GM08714 (cell line): Measurements from ENCODE around the gene PAX5.

Experiments
- H3K4me3 ChIP-seq: fragments of 200-500 bp; sonication (Bioruptor generic); 2 replicates; pipeline ENCODE4 v1.5.1; 2014; ENCODE audit warnings: mild to moderate bottlenecking, low read length, inconsistent platforms
- ZNF274 ChIP-seq: IDR thresholded peaks from 2 replicates; pipeline ENCODE4 v1.6.1; 2012; ENCODE audit warnings: mild to moderate bottlenecking, low read depth, low read length

Gene PAX5

DNA sequence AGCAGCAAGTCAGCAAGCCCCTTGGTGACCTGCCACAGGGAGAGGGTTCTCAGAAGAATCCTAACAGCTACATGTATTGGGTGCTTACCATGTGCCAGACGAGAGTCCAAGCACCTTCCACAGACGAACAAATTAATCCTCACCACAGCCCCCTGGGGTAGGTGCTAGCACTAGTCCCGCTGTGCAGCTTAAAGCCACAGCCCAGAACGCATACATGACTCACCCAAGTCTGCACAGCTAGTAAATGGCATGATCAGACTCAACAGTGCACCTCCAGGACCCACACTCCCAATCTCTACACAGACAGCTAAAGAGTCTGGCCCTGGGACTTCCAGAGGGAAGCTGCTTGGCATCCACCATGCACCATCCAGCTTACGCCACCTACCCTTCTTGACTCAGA, 111.5 kb downstream of the PAX5 start:
- TF ChIP-seq ZNF274: no peak
- no peak overlapping the region for H3K4me3 ChIP-seq

DNA sequence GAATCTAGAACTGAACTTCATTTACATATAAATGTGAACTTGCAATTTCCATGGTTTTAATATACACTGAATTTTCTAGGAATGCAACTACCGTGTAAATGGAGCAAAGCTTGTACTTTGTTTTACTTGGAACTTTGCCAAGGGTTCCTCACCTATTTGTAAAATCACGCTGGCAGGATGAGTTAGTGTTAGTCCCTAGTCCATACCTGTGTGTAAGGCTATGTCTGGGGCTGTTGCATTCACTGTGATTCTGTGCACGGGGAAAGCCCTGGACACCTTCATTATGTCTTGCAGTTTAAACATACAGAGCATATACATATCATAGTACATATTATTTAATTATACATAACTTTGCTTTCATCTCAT, 119.9 kb downstream of the PAX5 start:
- no peak overlapping the region for H3K4me3 ChIP-seq
- TF ChIP-seq ZNF274: no peak

DNA sequence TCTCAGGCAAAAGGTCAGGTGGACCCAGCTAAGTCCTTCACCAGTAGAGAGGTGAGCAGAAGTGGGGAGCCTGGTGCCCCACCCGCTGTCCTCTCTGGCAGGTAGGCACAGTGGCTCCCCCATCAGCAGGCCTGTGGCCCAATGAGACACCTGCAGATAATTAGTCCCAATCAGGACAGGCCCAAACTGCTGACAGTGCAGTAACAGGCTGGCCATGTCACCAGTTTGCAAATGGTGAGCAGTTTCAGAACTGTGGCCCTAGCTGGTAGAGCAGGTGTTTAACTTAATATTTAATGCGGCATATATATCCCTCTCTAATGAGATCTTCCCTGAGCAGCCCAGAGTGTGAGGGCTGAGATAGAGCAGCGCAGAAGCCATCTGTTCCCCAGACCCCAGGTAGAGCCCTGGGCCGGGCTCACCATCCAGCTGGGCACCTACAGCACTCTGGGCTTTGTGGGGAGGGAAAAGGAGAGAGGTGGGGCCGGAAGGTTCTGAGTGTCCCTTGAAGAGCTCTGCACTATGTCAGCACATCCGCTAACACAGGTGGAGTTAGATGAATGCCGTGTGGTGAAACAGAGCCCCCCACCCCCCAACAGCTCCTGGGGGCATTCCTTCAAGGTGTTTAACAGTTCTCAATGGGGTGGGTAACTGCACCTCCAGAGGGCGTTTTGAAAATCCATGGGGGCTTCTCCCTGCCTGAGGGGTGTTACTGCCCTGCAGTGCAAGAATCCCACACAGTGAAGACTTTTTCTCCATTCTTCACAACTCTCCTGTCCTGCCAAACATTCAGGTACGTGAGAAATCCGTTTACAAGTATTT, 120.5 kb downstream of the PAX5 start:
- no peak for TF ChIP-seq ZNF274

DNA sequence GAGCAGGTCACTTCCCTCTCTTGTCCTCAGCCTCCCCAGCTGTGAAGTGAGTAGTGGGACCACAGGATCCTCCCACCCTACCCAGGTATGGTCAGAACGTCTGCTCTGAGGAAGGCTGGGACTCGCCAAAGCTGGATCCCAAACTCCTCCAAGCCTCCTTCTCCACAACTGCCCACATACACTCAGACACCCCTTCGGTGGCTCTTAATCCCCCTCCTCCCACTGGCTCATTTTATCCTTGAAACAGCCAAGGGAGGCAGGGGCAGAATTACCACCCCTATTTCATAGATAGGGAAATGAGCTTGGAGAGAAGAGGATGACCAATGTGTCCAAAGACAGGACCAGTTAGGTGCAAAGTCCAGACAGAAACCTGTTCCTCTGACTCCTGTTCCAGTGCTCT, 121.4 kb downstream of the PAX5 start:
- no peak for TF ChIP-seq ZNF274
- H3K4me3 ChIP-seq: no peak overlapping the region

More for the DNA sequence above, 120.5 kb downstream of the PAX5 start:
- H3K4me3 ChIP-seq: no peak overlapping the region

DNA sequence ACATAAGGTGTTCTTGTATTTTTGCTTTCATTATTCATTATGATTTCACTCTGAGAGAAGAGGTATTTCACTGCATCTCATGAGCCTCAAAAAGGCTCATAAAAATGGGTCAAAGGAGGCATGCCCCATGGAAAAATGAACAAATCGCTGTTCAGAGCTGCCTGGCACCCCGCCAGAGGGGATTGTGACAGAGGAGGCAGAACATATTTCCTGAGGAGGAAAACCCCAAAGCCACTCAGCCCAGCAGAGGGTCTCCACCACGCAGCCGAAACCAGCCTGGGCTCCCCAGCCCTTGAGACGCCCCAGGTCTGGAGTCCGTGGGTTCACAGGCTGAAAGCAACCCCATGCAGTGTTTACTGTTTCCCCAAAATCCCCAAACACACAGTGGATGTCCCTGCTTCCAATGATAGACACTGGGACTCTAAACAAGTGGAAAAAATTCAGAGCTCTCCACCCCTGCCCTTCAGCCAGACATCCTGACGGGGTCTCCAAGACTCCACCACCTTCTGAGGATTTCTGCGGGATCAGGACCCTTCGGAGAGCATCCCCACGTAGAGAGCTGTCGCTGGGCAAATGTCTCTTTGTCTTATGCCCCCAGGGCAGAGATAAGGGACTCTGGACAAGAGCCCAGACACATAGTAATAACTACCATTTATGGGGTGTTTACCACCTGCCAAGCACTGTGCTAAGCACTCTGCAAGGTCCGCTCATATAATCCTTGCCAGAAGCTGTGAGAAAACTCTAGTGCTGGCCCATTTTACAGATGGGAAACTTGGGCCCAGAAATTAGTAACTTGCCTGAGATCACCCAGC, 122.3 kb downstream of the PAX5 start:
- TF ChIP-seq ZNF274: no peak
- H3K4me3 ChIP-seq: no peak overlapping the region

DNA sequence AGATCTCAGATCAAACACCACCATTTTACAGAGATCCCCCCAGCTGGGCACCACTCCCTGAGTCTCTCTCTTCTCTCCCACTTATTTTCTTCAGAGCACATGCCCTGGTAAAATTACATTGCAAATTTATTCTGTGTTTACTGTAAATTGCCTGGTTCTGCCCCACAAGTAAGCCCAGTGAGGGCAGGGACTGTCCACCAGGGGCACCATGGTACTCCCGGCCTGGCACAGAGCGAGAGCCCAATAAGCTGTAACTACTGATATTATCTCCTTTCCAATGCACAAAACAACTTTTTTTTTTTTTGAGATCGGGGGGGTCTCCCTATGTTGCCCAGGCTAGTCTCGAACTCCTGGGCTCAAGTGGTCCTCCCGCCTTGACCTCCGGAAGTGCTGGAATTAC, 123.0 kb downstream of the PAX5 start:
- H3K4me3 ChIP-seq: no peak overlapping the region
- TF ChIP-seq ZNF274: no peak

DNA sequence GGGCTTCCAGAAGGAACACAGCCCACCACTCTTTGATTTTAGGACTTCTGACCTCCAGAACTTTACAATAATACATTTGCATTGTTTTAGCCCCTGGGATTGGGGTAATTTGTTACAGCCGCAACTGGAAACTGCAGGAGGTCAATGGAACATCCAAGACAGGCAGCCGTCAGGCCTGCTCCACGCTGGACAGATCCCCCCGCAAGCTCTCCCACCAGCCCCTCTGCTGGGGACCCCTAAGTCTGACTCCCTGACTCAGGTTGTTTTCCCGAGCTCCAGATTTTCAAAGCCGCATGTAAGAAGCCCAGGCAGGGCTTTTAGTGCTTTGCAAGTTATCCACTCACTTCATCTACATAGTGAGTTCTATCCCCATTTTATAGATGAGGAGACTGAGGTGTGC, 127.6 kb downstream of the PAX5 start:
- no peak overlapping the region for H3K4me3 ChIP-seq
- no peak for TF ChIP-seq ZNF274

DNA sequence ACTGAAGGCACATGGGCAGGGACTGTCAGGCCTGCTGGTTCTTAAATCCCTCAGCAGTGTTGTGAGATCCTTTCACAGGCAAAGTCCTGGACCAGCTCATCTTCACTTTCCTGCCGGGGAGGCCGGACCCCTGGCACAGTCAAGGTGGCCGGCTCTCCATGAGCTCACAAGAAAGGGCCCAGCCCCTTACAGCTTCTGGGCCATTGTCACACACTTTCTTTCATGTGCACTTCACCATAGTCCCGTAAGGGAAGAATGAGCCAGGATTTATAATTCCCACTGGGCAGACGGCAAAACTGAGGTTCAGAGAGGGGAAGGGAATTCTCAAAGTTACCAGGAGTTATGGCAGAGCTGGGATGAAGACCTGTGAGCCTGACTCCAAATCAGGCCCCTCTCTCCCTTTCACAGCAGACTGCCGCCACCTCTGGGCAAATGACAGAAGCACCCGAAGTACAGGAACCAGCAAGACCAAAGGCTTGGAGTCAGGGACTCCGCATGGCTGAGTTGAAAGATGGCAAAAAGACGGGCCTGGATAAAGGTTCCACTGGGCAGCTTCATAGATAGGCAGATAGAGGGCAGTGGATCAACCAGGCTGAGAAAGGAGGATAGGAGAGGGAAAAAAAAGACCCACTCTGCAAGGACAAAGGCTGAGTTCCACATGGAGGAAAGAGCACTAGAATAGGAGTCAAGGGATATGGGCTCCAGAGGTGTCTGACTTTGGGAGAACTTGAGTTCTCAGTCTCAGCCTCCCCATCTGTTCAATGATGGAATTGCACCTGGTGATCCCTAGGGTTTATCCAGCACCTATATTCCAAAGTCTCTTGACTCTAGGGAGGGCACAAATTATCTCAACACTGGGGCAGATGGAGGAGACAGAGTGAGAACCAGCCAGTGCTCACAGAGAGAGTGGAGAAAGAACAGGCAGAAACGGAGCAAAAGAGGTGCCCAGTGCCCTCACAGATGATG, 128.7 kb downstream of the PAX5 start:
- TF ChIP-seq ZNF274: no peak
- no peak overlapping the region for H3K4me3 ChIP-seq

DNA sequence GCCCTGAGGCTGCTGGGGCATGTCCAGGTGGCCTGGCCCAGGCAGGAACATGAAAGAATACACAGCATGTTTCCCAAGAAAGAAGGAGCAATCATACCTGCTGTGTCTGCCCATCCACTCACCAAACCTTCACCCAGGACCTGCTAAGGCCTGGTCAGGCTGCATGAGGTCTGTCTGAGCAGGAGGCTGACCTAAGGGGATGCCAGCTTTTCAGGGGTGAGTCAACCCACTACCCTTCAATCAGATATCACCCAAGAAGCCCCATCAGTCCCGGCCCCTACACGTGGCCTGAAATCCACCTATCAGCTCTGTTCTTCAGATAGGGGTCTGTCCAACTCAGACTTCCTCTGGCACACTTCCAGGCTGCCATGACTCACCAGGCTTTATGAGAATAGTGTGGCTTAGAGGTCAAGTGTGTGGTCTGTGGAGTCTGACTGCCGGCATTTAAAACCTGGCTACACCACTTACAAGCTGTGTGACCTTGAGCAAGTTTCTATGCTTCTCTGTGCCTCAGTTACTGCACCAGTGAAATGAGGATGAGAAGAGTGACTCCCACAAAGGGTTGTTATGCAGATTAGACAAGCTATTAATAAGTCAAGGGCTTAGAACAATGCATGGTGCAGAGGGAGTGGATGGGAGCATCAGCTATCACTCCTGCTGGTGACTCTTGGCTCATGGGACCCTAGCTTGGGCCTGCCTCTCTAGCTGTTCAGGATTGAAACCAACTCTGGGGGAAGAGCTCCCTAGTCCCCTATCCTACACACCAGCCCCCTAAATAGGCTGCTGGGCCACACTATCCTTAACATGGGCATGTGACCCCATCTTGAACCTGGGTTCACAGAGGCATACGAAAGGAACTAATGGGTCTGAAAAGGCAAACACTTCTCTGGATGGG, 130.3 kb downstream of the PAX5 start:
- H3K4me3 ChIP-seq: no peak overlapping the region
- no peak for TF ChIP-seq ZNF274

DNA sequence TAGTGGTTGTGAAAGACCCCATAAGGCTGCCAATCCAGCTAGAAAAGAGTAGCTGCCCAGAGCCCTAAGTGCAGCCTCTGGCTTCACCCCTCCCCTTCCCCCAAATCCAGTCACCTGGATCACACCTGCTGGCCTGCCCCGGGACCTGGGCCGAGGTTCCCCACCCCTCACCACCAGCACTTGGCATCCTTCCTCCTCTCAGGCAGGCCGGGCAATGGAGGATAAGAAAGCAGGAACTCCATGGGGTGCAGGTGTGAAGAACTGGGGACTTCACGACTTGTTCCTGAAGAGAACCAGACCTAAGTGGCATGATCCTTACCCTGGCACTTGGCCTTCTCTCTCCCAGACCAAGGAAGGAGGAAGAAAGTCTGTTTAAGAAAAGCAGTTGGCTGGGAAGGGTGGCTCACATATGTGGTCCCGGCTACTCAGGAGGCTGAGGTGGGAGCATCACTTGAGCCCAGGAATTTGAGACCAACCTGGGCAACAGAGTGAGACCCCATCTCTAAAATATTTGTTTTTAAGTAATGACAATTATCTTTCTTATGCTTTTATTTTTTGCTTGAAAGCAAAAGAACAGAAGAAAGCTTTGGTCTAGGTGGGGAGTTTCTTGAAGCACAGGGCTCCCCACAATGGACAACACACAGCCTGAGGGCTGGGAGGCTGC, 131.1 kb downstream of the PAX5 start:
- H3K4me3 ChIP-seq: no peak overlapping the region
- no peak for TF ChIP-seq ZNF274

DNA sequence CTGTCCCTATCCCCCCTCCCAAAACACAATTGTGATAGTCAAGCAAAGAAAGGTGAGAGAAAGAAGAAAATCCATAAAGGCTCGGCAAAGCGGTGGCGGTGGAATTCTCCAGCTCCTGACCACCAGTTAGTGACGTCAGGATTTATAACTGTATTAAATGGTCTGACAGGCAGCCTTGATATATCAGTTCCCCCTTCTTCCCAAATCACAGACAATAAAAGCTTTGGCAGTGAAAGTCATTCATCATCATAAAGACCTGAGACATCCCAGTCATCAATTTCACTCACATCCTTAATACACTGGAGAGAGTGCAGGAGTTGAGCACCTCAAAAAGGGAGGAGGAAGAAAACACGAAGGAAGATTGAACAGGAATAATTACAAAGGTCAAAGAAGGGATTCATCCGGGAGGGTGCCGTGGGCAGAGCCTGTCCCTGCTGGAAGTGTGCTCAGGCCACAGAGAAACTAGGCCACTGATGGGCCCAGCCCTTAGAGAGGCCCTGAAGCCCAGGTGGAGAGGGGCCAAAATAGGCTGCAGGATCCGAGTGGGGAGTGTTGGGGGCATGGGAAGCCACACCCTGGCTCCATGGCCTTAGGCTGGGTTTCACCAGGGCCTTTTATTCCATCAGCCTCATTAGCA, 131.9 kb downstream of the PAX5 start:
- no peak overlapping the region for H3K4me3 ChIP-seq
- no peak for TF ChIP-seq ZNF274

DNA sequence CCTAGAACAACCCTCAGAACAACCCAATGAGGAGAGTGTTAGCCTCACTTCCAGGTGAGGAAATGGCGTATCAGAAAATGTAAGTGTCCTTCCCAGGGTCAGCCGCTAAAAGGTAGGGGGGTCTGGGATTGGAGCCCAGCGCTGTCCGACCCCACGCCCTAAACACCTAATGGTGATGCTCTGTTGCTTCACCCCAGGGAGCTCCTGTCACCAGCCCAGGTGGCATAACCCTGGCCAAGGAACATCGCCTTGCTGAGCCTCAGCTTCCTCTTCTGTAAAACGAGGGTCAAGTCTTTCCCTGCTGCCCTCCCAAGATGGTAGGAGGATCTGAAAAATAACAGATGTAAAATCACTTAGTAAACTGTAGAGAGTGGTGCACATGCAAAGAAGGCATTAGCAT, 132.5 kb downstream of the PAX5 start:
- no peak for TF ChIP-seq ZNF274
- no peak overlapping the region for H3K4me3 ChIP-seq
